Lower lobe of right lung (tissue), 2 donors: ENCODE data around the gene APOA5. TPM values are rescaled to one million over a fixed set of nuclear protein-coding genes. Genes with fewer than 3 reads are reported as not detected.

ENCODE experiments used
- ATAC-seq, 2 donors: fragments of 200-7000 bp; cut with Tn5 transposase; one replicate each; pipeline ENCODE4 v1.9.1; 2020 to 2022; ENCODE audit warnings: mild to moderate bottlenecking in 2 of 2, moderate library complexity in 2 of 2
- DNase-seq: peaks from one replicate; pipeline ENCODE4 v3.0.0-alpha.2; 2020
- H3K27ac ChIP-seq: fragments of 200-600 bp; one replicate; pipeline ENCODE4 v1.8.0; 2022
- H3K27me3 ChIP-seq: fragments of 200-600 bp; one replicate; pipeline ENCODE4 v1.8.0; 2022; ENCODE audit warnings: low read depth
- H3K36me3 ChIP-seq: fragments of 200-600 bp; one replicate; pipeline ENCODE4 v1.8.0; 2022; ENCODE audit warnings: mild to moderate bottlenecking
- H3K4me1 ChIP-seq: fragments of 200-600 bp; one replicate; pipeline ENCODE4 v1.8.0; 2022
- H3K4me3 ChIP-seq: fragments of 200-600 bp; one replicate; pipeline ENCODE4 v1.8.0; 2022; ENCODE audit warnings: mild to moderate bottlenecking
- H3K9me3 ChIP-seq: fragments of 200-600 bp; one replicate; pipeline ENCODE4 v1.8.0; 2022
- CTCF ChIP-seq: fragments of 200-600 bp; IDR thresholded peaks from one replicate; pipeline ENCODE4 v1.8.0; 2022; ENCODE audit warnings: antibody characterized with exemption, mild to moderate bottlenecking
- intact Hi-C: fragments of 100-400 bp; cut with DNase I; formaldehyde crosslinking; loops from one replicate; pipeline ENCODE4 v1.11.0; 2022
- total RNA-seq: library from RNA; stranded (reverse); fragmentation: NEBNext Ultra II Directional; extraction: Animal tissue kit (Norgen Biotek cat#: 25700); gene quantifications from one replicate; pipeline ENCODE4 v1.2.1, GENCODE V29; 2021
- donor health status: DM: no; HTN: yes; CAD: no; lungs with severe emphysema.

Gene APOA5
- total RNA-seq, 1 donor from 2014 or later, result 0.41 TPM

- no peak for TF ChIP-seq CTCF
- ATAC-seq (no peak), DNase-seq (no peak)
- intact Hi-C loops, result no loop called here
- peaks cover 35% of the 10 kb centered on the region for H3K4me1 ChIP-seq
- no peak overlapping the region for H3K27ac ChIP-seq
- no peak overlapping the region for H3K4me3 ChIP-seq
- H3K36me3 ChIP-seq, result no peaks in the 10 kb centered on the region
- no peaks in the 10 kb centered on the region for H3K27me3 ChIP-seq
- H3K9me3 ChIP-seq, result no peaks in the 10 kb centered on the region
Observed at GRCh38 chr11:116833491-116833815, 41.8 kb upstream of the APOA5 start.

GRCh38 chr11:116832350-116833290 is 40.9 kb upstream of the APOA5 start:
- no peak overlapping the region for H3K4me3 ChIP-seq
- intact Hi-C loops, result no loop called here
- H3K27ac ChIP-seq, result no peak overlapping the region
- no peaks in the 10 kb centered on the region for H3K36me3 ChIP-seq
- no peak for TF ChIP-seq CTCF
- peaks cover 32% of the 10 kb centered on the region for H3K4me1 ChIP-seq
- no peaks in the 10 kb centered on the region for H3K9me3 ChIP-seq
- no peak for ATAC-seq
- no peak for DNase-seq
- no peaks in the 10 kb centered on the region for H3K27me3 ChIP-seq

- DNase-seq, result no peak
Observed at GRCh38 chr11:116831790-116832349, 40.2 kb upstream of the APOA5 start.

GRCh38 chr11:116830184-116830912 is 38.7 kb upstream of the APOA5 start:
- H3K27me3 ChIP-seq, result no peaks in the 10 kb centered on the region
- H3K4me1 ChIP-seq, result peaks cover 9% of the 10 kb centered on the region
- ATAC-seq (no peak), DNase-seq (no peak)
- TF ChIP-seq CTCF, result no peak
- H3K4me3 ChIP-seq, result no peak overlapping the region
- no peaks in the 10 kb centered on the region for H3K36me3 ChIP-seq
- no peak overlapping the region for H3K27ac ChIP-seq
- no peaks in the 10 kb centered on the region for H3K9me3 ChIP-seq
- intact Hi-C loops, result no loop called here

More at GRCh38 chr11:116831790-116832349, 40.2 kb upstream of the APOA5 start:
- H3K36me3 ChIP-seq, result no peaks in the 10 kb centered on the region
- H3K4me1 ChIP-seq, result peaks cover 24% of the 10 kb centered on the region
- H3K4me3 ChIP-seq, result no peak overlapping the region
- no peak for TF ChIP-seq CTCF
- no peaks in the 10 kb centered on the region for H3K27me3 ChIP-seq
- no peak overlapping the region for H3K27ac ChIP-seq
- ATAC-seq, result no peak
- H3K9me3 ChIP-seq, result no peaks in the 10 kb centered on the region
- intact Hi-C loops, result no loop called here

GRCh38 chr11:116829525-116830183 is 38.0 kb upstream of the APOA5 start, which contains the start of gene APOC3:
TSS of gene APOC3 (plus strand) at chr11:116829907. CDS start at chr11:116830583, 676 bp downstream.
- Histone ChIP-seq H3K36me3 (no peaks in the 10 kb centered on the region), H3K4me3 (no peak within 1 kb of the TSS), H3K27me3 (no peaks in the 10 kb centered on the region), H3K27ac (no peak within 1 kb of the TSS), H3K4me1 (peaks cover 2% of the 10 kb centered on the region), H3K9me3 (no peaks in the 10 kb centered on the region)
- DNase-seq (no peak), ATAC-seq (no peak)
- intact Hi-C loops, result no loop called here
- TF ChIP-seq CTCF, result no peak
